Brain microvascular endothelial cell (primary cell): ENCODE data around the gene ING2.

Experiments used
- DNase-seq: peaks from one replicate; pipeline ENCODE4 v3.0.0-alpha.2; 2020
- H3K27ac ChIP-seq: fragments of 250-450 bp; sonication (Bioruptor Pico); 2 replicates; pipeline ENCODE4 v1.5.1; 2020; ENCODE audit warnings: mild to moderate bottlenecking, moderate library complexity
- H3K27me3 ChIP-seq: fragments of 250-450 bp; sonication (Bioruptor Pico); replicated peaks from 2 replicates; pipeline ENCODE4 v1.5.1; 2020; ENCODE audit warnings: mild to moderate bottlenecking
- H3K36me3 ChIP-seq: fragments of 250-450 bp; sonication (Bioruptor Pico); replicated peaks from 2 replicates; pipeline ENCODE4 v1.5.1; 2020; ENCODE audit warnings: mild to moderate bottlenecking
- H3K4me3 ChIP-seq: 2 replicates; pipeline ENCODE4 v1.5.1; 2011; ENCODE audit warnings: low read depth, mild to moderate bottlenecking, control low read depth, low read length, moderate library complexity
- CTCF ChIP-seq: IDR thresholded peaks from 2 replicates; pipeline ENCODE4 v1.5.1; 2011; ENCODE audit warnings: low read depth, mild to moderate bottlenecking, moderate library complexity, low read length, control low read depth, inconsistent platforms; ENCODE audit errors: missing control alignments
- in situ Hi-C: cut with HindIII; loops from 2 replicates; pipeline ENCODE4 v1.10.0; 2017; ENCODE audit warnings: low sequenced_read_pairs, low pct_ligation_motif_present

Gene ING2

GRCh38 chr4:183553601-183554345 lies 48.9 kb downstream of the ING2 start:
- no peaks in the 10 kb centered on the region for H3K27me3 ChIP-seq
- no peak for TF ChIP-seq CTCF
- no peak for DNase-seq
- H3K4me3 ChIP-seq = no peak overlapping the region
- in situ Hi-C loops = no loop called here
- no peak overlapping the region for H3K27ac ChIP-seq
- no peaks in the 10 kb centered on the region for H3K36me3 ChIP-seq

- TF ChIP-seq CTCF = no peak
- in situ Hi-C loops = no loop called here
- Histone ChIP-seq H3K27me3 (no peaks in the 10 kb centered on the region), H3K27ac (no peak overlapping the region), H3K36me3 (no peaks in the 10 kb centered on the region), H3K4me3 (no peak overlapping the region)
- DNase-seq = no peak
These were observed 49.5 kb downstream of the ING2 start for GRCh38 chr4:183554346-183554686.

GRCh38 chr4:183554878-183555585 lies 50.2 kb downstream of the ING2 start:
- H3K27ac ChIP-seq = no peak overlapping the region
- H3K4me3 ChIP-seq = no peak overlapping the region
- TF ChIP-seq CTCF = no peak
- no peaks in the 10 kb centered on the region for H3K27me3 ChIP-seq
- no peak for DNase-seq
- in situ Hi-C loops = no loop called here
- no peaks in the 10 kb centered on the region for H3K36me3 ChIP-seq

GRCh38 chr4:183556947-183557346 lies 52.1 kb downstream of the ING2 start:
- H3K36me3 ChIP-seq = no peaks in the 10 kb centered on the region
- TF ChIP-seq CTCF = no peak

GRCh38 chr4:183557611-183558010 lies 52.8 kb downstream of the ING2 start:
- Histone ChIP-seq H3K36me3 (no peaks in the 10 kb centered on the region), H3K4me3 (no peak overlapping the region), H3K27ac (no peak overlapping the region), H3K27me3 (no peaks in the 10 kb centered on the region)
- no peak for DNase-seq
- in situ Hi-C loops = no loop called here
- TF ChIP-seq CTCF = no peak

More at GRCh38 chr4:183556947-183557346, 52.1 kb downstream of the ING2 start:
- Histone ChIP-seq H3K27ac (no peak overlapping the region), H3K4me3 (no peak overlapping the region), H3K27me3 (no peaks in the 10 kb centered on the region)
- DNase-seq = no peak
- in situ Hi-C loops = no loop called here

- DNase-seq = no peak
- in situ Hi-C loops = no loop called here
These were observed 54.0 kb downstream of the ING2 start for GRCh38 chr4:183558873-183559272.

More at GRCh38 chr4:183558873-183559272, 54.0 kb downstream of the ING2 start:
- Histone ChIP-seq H3K27me3 (no peaks in the 10 kb centered on the region), H3K36me3 (no peaks in the 10 kb centered on the region), H3K4me3 (no peak overlapping the region), H3K27ac (no peak overlapping the region)
- TF ChIP-seq CTCF = no peak
